Breast epithelium (tissue), 4 donors: ENCODE measurements around the gene PHF12. TPM values are rescaled to one million over a fixed set of nuclear protein-coding genes. Genes with fewer than 3 reads are reported as not detected.
A peak's percentile ranks its signal among the peaks of the same experiment; 100 is the strongest.
"Not testable (repeated sequence)": the region's sequence is repeated elsewhere in the genome, so short reads cannot be mapped to it uniquely, and the experiment has no call there.

ENCODE experiments used
- DNase-seq, 2 donors: peaks; one replicate each; pipeline ENCODE4 v3.0.0-alpha.2; 2019; ENCODE audit warnings: low spot score in 2 of 2
- H3K27ac ChIP-seq, 2 donors: fragments of 200-600 bp; sonication (generic) in 1 of 2; one replicate each; pipeline ENCODE4 v1.5.1; 2016 to 2019; ENCODE audit warnings: mild to moderate bottlenecking in 1 of 2
- H3K27me3 ChIP-seq, 2 donors: fragments of 200-600 bp; sonication (generic) in 1 of 2; one replicate each; pipeline versions ENCODE4 v1.5.1 to v1.6.0; 2017 to 2019; ENCODE audit warnings: control low read depth in 1 of 2, mild to moderate bottlenecking in 1 of 2
- H3K36me3 ChIP-seq: fragments of 200-600 bp; one replicate; pipeline ENCODE4 v1.5.1; 2019
- H3K4me1 ChIP-seq, 2 donors: fragments of 200-600 bp; sonication (generic); one replicate each; pipeline ENCODE4 v1.5.1; 2016 to 2019; ENCODE audit warnings: control low read depth in 1 of 2
- H3K4me3 ChIP-seq, 3 donors: fragments of 200-600 bp; sonication (generic); 1 replicate in 2 of 3; 2 replicates in 1 of 3; pipeline ENCODE4 v1.5.1; 2016 to 2019; ENCODE audit warnings: mild to moderate bottlenecking in 3 of 3, moderate library complexity in 2 of 3
- H3K9me3 ChIP-seq, 2 donors: fragments of 200-600 bp; sonication (generic) in 1 of 2; one replicate each; pipeline ENCODE4 v1.5.1; 2016 to 2019; ENCODE audit warnings: control low read depth in 1 of 2
- CTCF ChIP-seq, 3 donors: fragments of 450-650 bp; IDR thresholded peaks; one replicate each; pipeline ENCODE4 v1.5.1; 2016 to 2017; ENCODE audit warnings: antibody characterized with exemption in 3 of 3, mild to moderate bottlenecking in 3 of 3, moderate library complexity in 3 of 3
- POLR2A ChIP-seq: fragments of 450-650 bp; IDR thresholded peaks from one replicate; pipeline ENCODE4 v1.6.1; 2016; ENCODE audit warnings: antibody characterized with exemption, mild to moderate bottlenecking, moderate library complexity
- POLR2AphosphoS5 ChIP-seq, 3 donors: sonication (generic); formaldehyde crosslinking; IDR thresholded peaks; one replicate each; pipeline ENCODE4 v1.6.1; 2017; ENCODE audit warnings: antibody characterized with exemption in 3 of 3
- intact Hi-C: fragments of 100-400 bp; cut with DNase I; formaldehyde crosslinking; loops from one replicate; pipeline ENCODE4 v1.15.1; 2023; ENCODE audit warnings: low total_unique reads
- total RNA-seq, 3 donors: library from RNA; depleted of rRNA; stranded (reverse); fragments of >200 nt; gene quantifications; one replicate each; pipeline ENCODE4 v1.1.0, GENCODE V29; 2016

PHF12 gene
- total RNA-seq, 3 donors from 2014 or later: 32.2 to 42.9 (median 40.3) TPM

DNA sequence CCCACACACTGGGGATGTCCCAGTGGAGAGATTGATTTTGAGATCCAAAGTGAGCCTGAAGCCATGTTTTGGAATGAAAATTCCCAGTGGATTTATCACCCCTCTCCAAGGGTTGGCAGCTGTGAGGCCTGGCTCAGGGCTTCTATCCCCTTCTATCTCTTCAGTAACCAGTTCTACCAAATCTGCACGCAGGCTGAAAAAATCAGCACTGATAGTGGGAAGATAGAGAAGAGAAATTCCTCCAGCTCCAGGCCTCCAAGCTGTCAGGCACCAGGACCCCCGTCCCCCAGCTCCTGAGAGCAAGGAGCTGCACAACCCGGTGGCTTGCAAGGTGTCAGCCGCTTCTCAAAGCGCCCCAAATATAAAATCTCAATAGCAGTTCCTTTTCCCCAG is 54.8 kb downstream of the PHF12 start:
- no peaks in the 10 kb centered on the region for H3K36me3 ChIP-seq
- H3K9me3 ChIP-seq: no peaks in the 10 kb centered on the region
- DNase-seq: no peak
- peaks cover 5 to 8% of the 10 kb centered on the region in 2 donors for H3K4me1 ChIP-seq
- H3K27me3 ChIP-seq: no peaks in the 10 kb centered on the region
- H3K27ac ChIP-seq: peak overlapping the region; percentile 91 to 99
- intact Hi-C loops: no loop called here
- peak overlapping the region; percentile 89 to 91 (median 91) for H3K4me3 ChIP-seq
- TF ChIP-seq POLR2A: no peak
- no peak for TF ChIP-seq POLR2AphosphoS5 (IDR thresholded peaks at IDR 0.05)
- no peak for TF ChIP-seq CTCF (IDR thresholded peaks at IDR 0.05)

- Histone ChIP-seq H3K9me3 (no peaks in the 10 kb centered on the region), H3K27ac (peak overlapping the region; percentile 91 to 99), H3K4me1 (peaks cover 5 to 8% of the 10 kb centered on the region in 2 donors), H3K27me3 (no peaks in the 10 kb centered on the region), H3K36me3 (no peaks in the 10 kb centered on the region), H3K4me3 (peak overlapping the region; percentile 89 to 91 (median 91))
- intact Hi-C loops: no loop called here
- TF ChIP-seq POLR2AphosphoS5 (IDR thresholded peaks at IDR 0.05): no peak
- no peak for TF ChIP-seq POLR2A
- DNase-seq: no peak
Observed at GRCh38 chr17:28895794-28896447, 55.4 kb downstream of the PHF12 start.

DNA sequence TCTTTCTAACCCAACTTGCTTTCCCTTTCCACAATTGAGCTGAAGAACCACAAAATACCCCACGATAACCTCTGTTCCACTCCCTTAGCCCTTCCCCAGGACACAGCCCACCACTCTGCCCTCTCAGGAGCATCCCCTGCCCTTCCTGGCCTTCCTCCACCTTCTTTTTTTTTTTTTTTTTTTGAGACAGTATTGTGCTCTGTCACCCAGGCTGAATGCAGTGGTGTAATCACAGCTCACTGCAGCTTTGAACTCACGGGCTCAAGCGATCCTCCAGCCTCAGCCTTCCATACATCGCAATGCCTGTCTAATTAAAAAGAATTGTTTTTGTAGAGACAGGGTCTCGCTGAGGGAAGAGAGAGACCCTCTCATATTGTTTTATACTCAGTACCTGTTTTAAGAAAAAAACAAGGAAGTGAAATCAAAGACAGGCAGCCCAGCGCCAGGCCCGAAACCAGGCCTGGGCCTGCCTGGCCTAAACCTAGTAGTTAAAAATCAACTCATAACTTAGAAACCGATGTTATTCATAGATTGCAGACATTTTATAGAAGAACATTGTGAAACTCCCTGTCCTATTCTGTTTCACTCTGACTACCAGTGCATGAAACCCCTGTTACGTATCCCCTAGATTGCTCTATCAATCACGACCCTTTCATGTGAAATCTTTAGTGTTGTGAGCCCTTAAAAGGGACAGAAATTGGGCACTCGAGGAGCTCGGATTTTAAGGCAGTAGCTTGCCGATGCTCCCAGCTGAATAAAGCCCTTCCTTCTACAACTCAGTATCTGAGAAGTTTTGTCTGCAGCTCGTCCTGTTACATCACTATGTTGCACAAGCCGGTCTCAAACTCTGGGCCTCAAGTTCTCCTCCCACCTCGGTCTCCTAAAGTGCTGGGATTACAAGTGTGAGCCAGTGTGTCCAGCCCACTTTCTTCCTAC is 57.8 kb downstream of the PHF12 start:
- H3K36me3 ChIP-seq, H3K4me1 ChIP-seq, intact Hi-C loops, DNase-seq, H3K27me3 ChIP-seq, H3K9me3 ChIP-seq: not testable (repeated sequence)
- H3K4me3 ChIP-seq: peak overlapping the region in 1 of 3 donors; percentile 32
- H3K27ac ChIP-seq: peak overlapping the region; percentile 74 to 84

DNA sequence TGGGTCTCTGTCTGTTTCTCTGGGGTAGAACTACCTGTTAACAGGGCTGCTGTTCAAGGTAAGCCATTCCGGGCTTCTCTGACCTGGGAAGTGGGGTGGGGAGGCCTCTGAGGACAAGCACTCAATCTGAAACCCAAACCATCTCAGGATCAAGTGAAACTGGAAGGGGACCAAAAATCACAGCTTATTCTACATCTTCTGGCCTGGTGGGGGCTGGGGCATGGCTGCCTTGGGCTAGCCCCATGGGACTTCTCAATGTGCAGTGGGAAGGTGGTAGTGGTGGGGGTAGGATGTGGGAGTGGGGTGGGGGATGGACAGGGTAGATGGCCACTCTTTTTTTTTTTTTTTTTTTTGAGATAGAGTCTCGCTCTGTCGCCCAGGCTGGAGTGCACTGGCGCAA is 59.3 kb downstream of the PHF12 start:
- no peaks in the 10 kb centered on the region for H3K9me3 ChIP-seq
- intact Hi-C loops: no loop called here
- peaks cover 0 to 8% of the 10 kb centered on the region in 2 donors for H3K4me1 ChIP-seq
- no peaks in the 10 kb centered on the region for H3K27me3 ChIP-seq
- TF ChIP-seq POLR2A (no peak), CTCF (IDR thresholded peaks at IDR 0.05) (no peak)
- DNase-seq: no peak
- H3K36me3 ChIP-seq: no peaks in the 10 kb centered on the region
- H3K27ac ChIP-seq: no peak overlapping the region
- H3K4me3 ChIP-seq: no peak overlapping the region

DNA sequence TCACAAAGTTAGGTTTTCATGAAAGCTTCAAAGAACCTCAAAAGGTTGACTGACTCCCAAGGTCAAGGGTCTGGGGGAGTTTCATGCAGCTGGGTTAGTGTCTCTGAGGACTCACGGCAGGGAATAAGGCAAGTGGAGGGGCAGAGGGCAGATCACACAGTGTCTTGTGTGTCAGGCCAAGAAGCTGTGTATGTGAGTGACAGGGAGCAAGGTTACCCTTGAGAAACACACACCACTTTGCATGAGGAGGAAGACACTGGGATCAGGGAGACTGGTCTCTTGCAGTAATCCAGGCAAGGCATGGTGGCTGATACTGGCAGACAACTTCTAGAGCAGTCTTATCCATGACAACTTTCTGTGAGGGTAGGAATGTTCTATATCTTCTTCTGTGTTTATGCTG is 60.1 kb downstream of the PHF12 start:
- intact Hi-C loops: no loop called here
- Histone ChIP-seq H3K9me3 (no peaks in the 10 kb centered on the region), H3K27me3 (no peaks in the 10 kb centered on the region), H3K4me3 (no peak overlapping the region), H3K4me1 (peaks cover 0 to 8% of the 10 kb centered on the region in 2 donors), H3K36me3 (no peaks in the 10 kb centered on the region), H3K27ac (peak overlapping the region in 1 of 2 donors; percentile 4)
- DNase-seq: no peak
- TF ChIP-seq POLR2A: no peak
- TF ChIP-seq CTCF (IDR thresholded peaks at IDR 0.05): no peak
- no peak for TF ChIP-seq POLR2AphosphoS5 (IDR thresholded peaks at IDR 0.05)

- Histone ChIP-seq H3K9me3 (no peaks in the 10 kb centered on the region), H3K4me3 (no peak overlapping the region), H3K27ac (no peak overlapping the region), H3K4me1 (peaks cover 0 to 8% of the 10 kb centered on the region in 2 donors), H3K36me3 (no peaks in the 10 kb centered on the region), H3K27me3 (no peaks in the 10 kb centered on the region)
- TF ChIP-seq CTCF (IDR thresholded peaks at IDR 0.05) (no peak), POLR2A (no peak), POLR2AphosphoS5 (IDR thresholded peaks at IDR 0.05) (no peak)
- intact Hi-C loops: no loop called here
- DNase-seq: no peak
Observed at GRCh38 chr17:28889996-28890395, 61.3 kb downstream of the PHF12 start.
